Activated T-cell treated with anti-CD3 and anti-CD28 coated beads, Interleukin-2, amount 50 U/mL, for 4 hours (primary cell): Measurements from ENCODE around the gene RPL22. TPM values are rescaled to one million over a fixed set of nuclear protein-coding genes. Genes with fewer than 3 reads are reported as not detected.
A peak's percentile ranks its signal among the peaks of the same experiment; 100 is the strongest.

Experiments used
- ATAC-seq, 2 donors: fragments of 200-7000 bp; cut with Tn5 transposase; one replicate each; pipeline ENCODE4 v1.10.0; 2021
- DNase-seq: peaks from one replicate; pipeline ENCODE4 v3.0.0-alpha.2; 2020
- H3K27me3 Mint-ChIP-seq: one replicate; pipeline ENCODE4 v1.8.0; 2021; ENCODE audit warnings: low read depth, mixed read lengths
- H3K36me3 Mint-ChIP-seq: one replicate; pipeline ENCODE4 v1.8.0; 2022; ENCODE audit warnings: mixed read lengths; ENCODE audit not compliant: insufficient read depth
- H3K4me1 Mint-ChIP-seq: one replicate; pipeline ENCODE4 v1.8.0; 2021; ENCODE audit warnings: low read depth, mixed read lengths
- H3K4me3 Mint-ChIP-seq: one replicate; pipeline ENCODE4 v1.8.0; 2021; ENCODE audit warnings: mild to moderate bottlenecking, moderate library complexity, mixed read lengths
- H3K9me3 Mint-ChIP-seq: one replicate; pipeline ENCODE4 v1.8.0; 2021; ENCODE audit warnings: mixed read lengths
- total RNA-seq, 3 donors: library from RNA; stranded (reverse); gene quantifications; one replicate each; pipeline ENCODE4 v1.2.1, GENCODE V29; 2021

Gene RPL22
- total RNA-seq, 3 donors from 2014 or later = 395 to 423 (median 403) TPM

- Mint-ChIP-seq H3K4me3 (no peak overlapping the region), H3K36me3 (no peaks in the 10 kb centered on the region), H3K4me1 (peaks cover 5% of the 10 kb centered on the region), H3K9me3 (no peaks in the 10 kb centered on the region), H3K27me3 (peaks cover 20% of the 10 kb centered on the region)
- ATAC-seq = no peak
- no peak for DNase-seq
Observed at GRCh38 chr1:6150006-6150938, 49.1 kb downstream of the RPL22 start.

GRCh38 chr1:6149597-6149996 lies 49.8 kb downstream of the RPL22 start:
- H3K27me3 Mint-ChIP-seq = peaks cover 20% of the 10 kb centered on the region
- H3K36me3 Mint-ChIP-seq = no peaks in the 10 kb centered on the region
- no peak overlapping the region for H3K4me3 Mint-ChIP-seq
- peaks cover 3% of the 10 kb centered on the region for H3K4me1 Mint-ChIP-seq
- ATAC-seq (no peak), DNase-seq (no peak)
- no peaks in the 10 kb centered on the region for H3K9me3 Mint-ChIP-seq

- Mint-ChIP-seq H3K4me1 (peaks cover 3% of the 10 kb centered on the region), H3K27me3 (peaks cover 20% of the 10 kb centered on the region), H3K4me3 (peak overlapping the region; percentile 54), H3K9me3 (no peaks in the 10 kb centered on the region), H3K36me3 (no peaks in the 10 kb centered on the region)
- peak; percentile 57 for DNase-seq
- peak; percentile 95 to 98 for ATAC-seq
Observed at GRCh38 chr1:6148497-6149241, 50.7 kb downstream of the RPL22 start.

DNA sequence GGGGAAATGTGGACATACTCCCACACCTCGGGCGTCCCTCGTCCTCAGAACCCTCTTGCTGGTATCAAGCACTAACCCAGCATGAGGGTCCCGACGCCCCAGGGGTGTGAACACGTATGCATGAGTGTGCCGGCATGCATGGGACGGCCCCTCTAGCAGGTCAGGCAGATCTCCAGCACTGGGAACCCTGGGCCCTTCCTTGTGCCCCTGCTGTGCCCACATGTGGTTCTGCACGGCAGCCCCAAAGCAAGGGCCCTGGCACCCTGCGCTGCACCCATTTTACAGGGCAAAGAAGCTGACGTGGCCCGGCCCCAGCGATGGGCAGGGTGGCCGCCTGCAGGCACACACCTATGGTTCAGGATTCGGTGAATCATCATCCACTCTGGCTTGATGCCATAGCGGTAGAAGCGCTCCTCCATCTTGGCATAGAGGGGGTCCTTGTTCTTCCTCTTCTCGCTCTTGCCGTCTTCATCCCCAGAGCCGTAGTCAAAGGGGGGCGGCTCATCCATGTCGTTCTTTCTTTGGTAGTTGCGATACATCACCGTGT lies 53.5 kb downstream of the RPL22 start:
- H3K36me3 Mint-ChIP-seq = no peaks in the 10 kb centered on the region
- no peaks in the 10 kb centered on the region for H3K9me3 Mint-ChIP-seq
- no peak overlapping the region for H3K4me3 Mint-ChIP-seq
- DNase-seq (no peak), ATAC-seq (no peak)
- peaks cover 3% of the 10 kb centered on the region for H3K4me1 Mint-ChIP-seq
- peaks cover 15% of the 10 kb centered on the region for H3K27me3 Mint-ChIP-seq

GRCh38 chr1:6145396-6145750 lies 54.0 kb downstream of the RPL22 start:
- ATAC-seq (no peak), DNase-seq (no peak)
- peaks cover 15% of the 10 kb centered on the region for H3K27me3 Mint-ChIP-seq

DNA sequence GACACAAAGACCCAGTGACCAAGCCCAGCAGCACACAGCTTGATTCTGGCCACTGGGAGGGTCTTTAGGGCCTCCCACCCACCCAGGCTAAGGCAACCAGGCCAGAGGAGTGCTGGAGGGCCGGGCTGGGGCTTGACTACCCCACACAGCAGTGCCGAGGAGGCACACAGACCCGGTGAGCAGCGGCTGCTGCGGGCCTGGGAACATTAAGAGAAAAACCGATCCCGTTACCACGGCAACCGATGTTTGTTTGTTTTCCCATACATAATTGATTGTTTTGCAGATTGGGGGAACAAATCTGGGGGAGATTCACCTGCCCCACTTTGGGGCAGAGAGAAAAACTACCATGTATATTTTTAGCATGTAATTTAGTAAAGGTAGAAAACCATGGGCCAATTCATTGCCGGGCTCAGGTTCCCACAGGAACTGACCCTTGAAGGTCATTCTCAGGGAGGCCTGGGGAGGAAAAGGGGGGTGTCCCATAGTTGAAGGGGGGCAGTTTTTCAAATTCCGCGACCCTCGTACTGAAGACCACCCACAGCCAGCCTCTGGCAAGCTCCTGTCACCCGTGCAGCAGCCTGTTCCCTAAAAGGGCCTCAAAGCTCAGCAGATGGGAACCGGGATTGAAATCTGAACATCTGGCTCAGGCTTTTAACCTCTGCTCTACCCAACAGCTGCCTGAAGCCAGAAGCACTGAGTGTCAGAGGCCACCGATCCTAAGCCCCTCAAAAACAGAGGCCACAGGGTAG lies 54.6 kb downstream of the RPL22 start:
- no peak overlapping the region for H3K4me3 Mint-ChIP-seq
- DNase-seq = no peak
- H3K27me3 Mint-ChIP-seq = peaks cover 15% of the 10 kb centered on the region

More at GRCh38 chr1:6145396-6145750, 54.0 kb downstream of the RPL22 start:
- Mint-ChIP-seq H3K9me3 (no peaks in the 10 kb centered on the region), H3K4me3 (no peak overlapping the region), H3K4me1 (peaks cover 3% of the 10 kb centered on the region), H3K36me3 (no peaks in the 10 kb centered on the region)

DNA sequence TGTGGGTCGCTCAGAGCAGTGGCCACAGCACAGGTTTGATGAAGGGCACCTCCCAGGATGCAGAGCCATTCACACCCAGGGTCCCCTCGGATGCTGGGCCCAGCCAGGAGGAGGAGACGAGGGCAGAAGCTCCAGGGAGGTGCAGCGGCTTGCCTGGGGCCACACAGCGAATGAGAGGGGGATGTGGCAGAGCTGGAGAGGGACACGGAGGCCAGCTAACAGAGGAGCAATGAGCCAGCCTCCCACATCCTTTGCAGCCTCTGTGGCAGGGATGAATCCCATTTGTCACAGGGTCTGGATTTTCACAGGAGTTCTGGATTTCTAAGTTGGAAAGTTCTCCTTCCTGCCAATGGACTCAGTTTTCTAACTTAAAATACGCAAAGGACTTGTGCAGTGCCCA lies 55.2 kb downstream of the RPL22 start:
- H3K4me3 Mint-ChIP-seq = no peak overlapping the region
- H3K27me3 Mint-ChIP-seq = peaks cover 15% of the 10 kb centered on the region
- peaks cover 3% of the 10 kb centered on the region for H3K4me1 Mint-ChIP-seq
- H3K9me3 Mint-ChIP-seq = no peaks in the 10 kb centered on the region
- DNase-seq (no peak), ATAC-seq (no peak)
- H3K36me3 Mint-ChIP-seq = no peaks in the 10 kb centered on the region

More for the DNA sequence above, 54.6 kb downstream of the RPL22 start:
- ATAC-seq = no peak
- Mint-ChIP-seq H3K36me3 (no peaks in the 10 kb centered on the region), H3K9me3 (no peaks in the 10 kb centered on the region), H3K4me1 (peaks cover 3% of the 10 kb centered on the region)

- DNase-seq = no peak
- H3K36me3 Mint-ChIP-seq = no peaks in the 10 kb centered on the region
- peaks cover 13% of the 10 kb centered on the region for H3K27me3 Mint-ChIP-seq
- no peak for ATAC-seq
- peaks cover 2% of the 10 kb centered on the region for H3K4me1 Mint-ChIP-seq
- H3K4me3 Mint-ChIP-seq = no peak overlapping the region
- no peaks in the 10 kb centered on the region for H3K9me3 Mint-ChIP-seq
Observed at GRCh38 chr1:6143395-6143794, 56.0 kb downstream of the RPL22 start.

DNA sequence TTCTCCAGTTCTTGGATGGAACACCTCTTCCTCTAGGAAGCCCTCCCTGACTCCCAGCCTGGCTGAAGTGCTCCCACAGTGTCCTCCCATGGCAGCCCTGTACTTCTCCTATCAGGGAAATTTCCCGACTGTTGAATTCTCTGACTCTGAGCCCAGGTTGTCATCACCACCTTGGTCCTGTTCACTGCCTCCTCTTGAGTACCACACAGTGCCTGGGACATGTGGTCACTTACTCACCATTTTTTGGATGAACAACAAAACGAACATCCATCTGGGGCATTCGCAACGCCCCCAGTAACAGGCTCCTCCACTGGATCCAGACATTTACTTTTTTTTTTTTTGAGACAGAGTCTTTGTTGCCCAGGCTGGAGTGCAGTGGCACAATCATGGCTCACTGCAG lies 56.7 kb downstream of the RPL22 start:
- Mint-ChIP-seq H3K36me3 (no peaks in the 10 kb centered on the region), H3K9me3 (no peaks in the 10 kb centered on the region), H3K4me3 (no peak overlapping the region), H3K27me3 (peaks cover 7% of the 10 kb centered on the region), H3K4me1 (no peaks in the 10 kb centered on the region)
- DNase-seq (no peak), ATAC-seq (no peak)

GRCh38 chr1:6142036-6142621 lies 57.3 kb downstream of the RPL22 start:
- Mint-ChIP-seq H3K4me3 (no peak overlapping the region), H3K9me3 (no peaks in the 10 kb centered on the region), H3K4me1 (no peaks in the 10 kb centered on the region), H3K36me3 (no peaks in the 10 kb centered on the region), H3K27me3 (peaks cover 5% of the 10 kb centered on the region)
- DNase-seq (no peak), ATAC-seq (no peak)

DNA sequence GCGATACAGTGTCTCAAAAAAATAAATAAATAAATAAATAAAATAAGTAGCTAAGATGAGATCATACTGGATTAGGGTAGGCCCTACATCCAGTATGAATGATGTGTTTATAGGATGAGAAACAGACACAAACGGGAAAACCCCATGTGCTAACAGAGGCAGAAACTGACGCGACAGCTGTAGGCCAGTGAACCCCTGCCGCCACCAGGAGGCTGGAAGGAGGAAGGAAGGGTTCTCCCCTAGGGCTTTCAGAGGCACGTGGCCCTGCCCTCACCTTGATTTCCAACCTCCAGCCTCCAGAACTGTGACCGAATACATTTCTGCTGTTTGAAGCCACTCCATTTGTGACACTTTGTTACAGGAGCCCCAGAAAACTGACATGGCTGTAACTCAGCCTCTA lies 57.8 kb downstream of the RPL22 start:
- no peaks in the 10 kb centered on the region for H3K4me1 Mint-ChIP-seq
- H3K9me3 Mint-ChIP-seq = no peaks in the 10 kb centered on the region
- H3K36me3 Mint-ChIP-seq = no peaks in the 10 kb centered on the region
- ATAC-seq (peak; percentile 76 to 79), DNase-seq (no peak)
- H3K4me3 Mint-ChIP-seq = no peak overlapping the region
- peaks cover 5% of the 10 kb centered on the region for H3K27me3 Mint-ChIP-seq

DNA sequence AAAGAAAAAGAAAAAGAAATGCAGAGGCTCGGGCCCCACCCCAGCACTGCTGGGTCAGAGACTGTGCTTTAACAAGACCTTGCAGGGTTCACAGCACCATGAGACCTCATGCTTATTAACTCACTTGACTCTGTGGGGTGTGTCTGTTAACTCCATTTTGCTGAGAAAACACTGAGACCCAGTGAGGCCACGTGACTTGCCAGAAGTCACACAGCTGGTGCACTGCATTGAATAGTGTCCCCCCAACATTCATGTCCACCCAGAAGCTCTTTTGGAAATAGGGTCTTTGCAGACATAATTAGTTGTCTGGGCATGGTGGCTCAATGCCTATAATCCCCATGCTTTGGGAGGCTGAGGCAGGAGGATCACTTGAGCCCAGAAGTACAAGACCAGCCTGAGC lies 59.0 kb downstream of the RPL22 start:
- H3K4me1 Mint-ChIP-seq = no peaks in the 10 kb centered on the region
- ATAC-seq (no peak), DNase-seq (no peak)
- no peaks in the 10 kb centered on the region for H3K9me3 Mint-ChIP-seq
- H3K27me3 Mint-ChIP-seq = peaks cover 2% of the 10 kb centered on the region
- no peaks in the 10 kb centered on the region for H3K36me3 Mint-ChIP-seq
- H3K4me3 Mint-ChIP-seq = no peak overlapping the region

GRCh38 chr1:6137758-6138157 lies 61.6 kb downstream of the RPL22 start:
- Mint-ChIP-seq H3K4me1 (no peaks in the 10 kb centered on the region), H3K27me3 (peaks cover 2% of the 10 kb centered on the region), H3K36me3 (no peaks in the 10 kb centered on the region), H3K4me3 (no peak overlapping the region), H3K9me3 (no peaks in the 10 kb centered on the region)
- no peak for ATAC-seq
- no peak for DNase-seq
